Mesenchymal stem cell (in vitro differentiated cells and primary cell): ENCODE data around the gene CDK3. TPM values are rescaled to one million over a fixed set of nuclear protein-coding genes. Genes with fewer than 3 reads are reported as not detected.

ENCODE experiments used
- DNase-seq: peaks from one replicate; pipeline ENCODE4 v3.0.0-alpha.2; 2013
- H2AFZ ChIP-seq: one replicate; pipeline ENCODE4 v1.6.1; 2013; ENCODE audit warnings: low read depth, mild to moderate bottlenecking, control low read depth, inconsistent platforms, low read length, moderate library complexity
- H2AK5ac ChIP-seq: 2 replicates; pipeline ENCODE4 v1.6.1; 2013; ENCODE audit warnings: low read length, moderate library complexity, mild to moderate bottlenecking, inconsistent platforms; ENCODE audit not compliant: severe bottlenecking
- H2BK120ac ChIP-seq: one replicate; pipeline ENCODE4 v1.6.1; 2013; ENCODE audit warnings: low read depth, mild to moderate bottlenecking, inconsistent platforms, low read length, moderate library complexity
- H2BK12ac ChIP-seq, 2 experiments: one replicate each; pipeline ENCODE4 v1.6.1; 2013; ENCODE audit warnings: inconsistent platforms in 2 of 2, low read length in 2 of 2, mild to moderate bottlenecking in 2 of 2, moderate library complexity in 2 of 2, control low read depth in 1 of 2
- H2BK15ac ChIP-seq: one replicate; pipeline ENCODE4 v1.6.1; 2013; ENCODE audit warnings: mild to moderate bottlenecking, low read depth, inconsistent platforms; ENCODE audit not compliant: poor library complexity, severe bottlenecking
- H2BK5ac ChIP-seq: 2 replicates; pipeline ENCODE4 v1.6.1; 2013; ENCODE audit warnings: low read depth, mild to moderate bottlenecking, low read length, control low read depth, inconsistent platforms; ENCODE audit not compliant: poor library complexity, severe bottlenecking
- H3K14ac ChIP-seq, 2 experiments: one replicate each; pipeline ENCODE4 v1.6.1; 2013; ENCODE audit warnings: inconsistent platforms in 2 of 2, low read length in 2 of 2, control low read depth in 1 of 2, mild to moderate bottlenecking in 1 of 2, moderate library complexity in 1 of 2
- H3K18ac ChIP-seq, 2 experiments: one replicate each; pipeline ENCODE4 v1.6.1; 2013; ENCODE audit warnings: inconsistent platforms in 2 of 2, low read length in 2 of 2, control low read depth in 1 of 2, low read depth in 1 of 2, mild to moderate bottlenecking in 1 of 2
- H3K23ac ChIP-seq, 2 experiments: one replicate each; pipeline ENCODE4 v1.6.1; 2013; ENCODE audit warnings: inconsistent platforms in 2 of 2, low read length in 2 of 2, mild to moderate bottlenecking in 2 of 2, moderate library complexity in 2 of 2, control low read depth in 1 of 2
- H3K27ac ChIP-seq: 2 replicates; pipeline ENCODE4 v1.5.1; 2013; ENCODE audit warnings: mild to moderate bottlenecking, moderate library complexity, low read length, control low read depth, inconsistent platforms; ENCODE audit not compliant: poor library complexity, severe bottlenecking
- H3K27me3 ChIP-seq, 2 experiments: 2 replicates each; pipeline versions ENCODE4 v1.6.1 to v1.7.0; 2013; ENCODE audit warnings: low read length in 2 of 2, mild to moderate bottlenecking in 2 of 2, moderate library complexity in 2 of 2, control low read depth in 1 of 2, inconsistent platforms in 1 of 2; ENCODE audit not compliant: control insufficient read depth in 1 of 2, insufficient read depth in 1 of 2
- H3K36me3 ChIP-seq, 2 experiments: 2 replicates each; pipeline versions ENCODE4 v1.6.1 to v1.7.0; 2013; ENCODE audit warnings: low read length in 2 of 2, control low read depth in 1 of 2, inconsistent platforms in 1 of 2, low read depth in 1 of 2, mild to moderate bottlenecking in 1 of 2; ENCODE audit not compliant: insufficient read depth in 2 of 2, control insufficient read depth in 1 of 2
- H3K4ac ChIP-seq, 2 experiments: one replicate each; pipeline ENCODE4 v1.6.1; 2013; ENCODE audit warnings: inconsistent platforms in 2 of 2, low read length in 2 of 2, mild to moderate bottlenecking in 2 of 2, moderate library complexity in 2 of 2, control low read depth in 1 of 2, low read depth in 1 of 2
- H3K4me1 ChIP-seq: 2 replicates; pipeline ENCODE4 v1.6.1; 2013; ENCODE audit warnings: low read depth, low read length, control low read depth; ENCODE audit not compliant: control insufficient read depth, insufficient read depth
- H3K4me2 ChIP-seq: 2 replicates; pipeline ENCODE4 v1.6.1; 2013; ENCODE audit warnings: low read length, mild to moderate bottlenecking, inconsistent platforms; ENCODE audit not compliant: poor library complexity, severe bottlenecking
- H3K4me3 ChIP-seq, 2 experiments: 2 replicates each; pipeline versions ENCODE4 v1.5.1 to v1.7.0; 2013; ENCODE audit warnings: low read length in 2 of 2, mild to moderate bottlenecking in 2 of 2, control low read depth in 1 of 2, low read depth in 1 of 2; ENCODE audit not compliant: insufficient read depth in 1 of 2
- H3K79me1 ChIP-seq: replicated peaks from 2 replicates; pipeline ENCODE4 v1.6.1; 2013; ENCODE audit warnings: mild to moderate bottlenecking, control low read depth, low read length, inconsistent platforms; ENCODE audit not compliant: poor library complexity, severe bottlenecking
- H3K9ac ChIP-seq: 2 replicates; pipeline ENCODE4 v1.7.0; 2013; ENCODE audit warnings: mild to moderate bottlenecking, low read length, moderate library complexity
- H3K9me3 ChIP-seq: 2 replicates; pipeline ENCODE4 v1.7.0; 2013; ENCODE audit warnings: mild to moderate bottlenecking, low read length; ENCODE audit not compliant: control insufficient read depth
- H4K8ac ChIP-seq: one replicate; pipeline ENCODE4 v1.6.1; 2013; ENCODE audit warnings: inconsistent platforms, mild to moderate bottlenecking, low read length, moderate library complexity
- H4K91ac ChIP-seq: one replicate; pipeline ENCODE4 v1.6.1; 2013; ENCODE audit warnings: mild to moderate bottlenecking, low read length, inconsistent platforms
- WGBS: methylation state at CpG from one replicate; pipeline ENCODE4 v1.1.7; 2013; ENCODE audit warnings: mixed read lengths; 5-methylcytosine and 5-hydroxymethylcytosine counted together
- polyA plus RNA-seq, 2 experiments: library from polyadenylated mRNA; stranded (reverse); fragments of 200-250 nt; gene quantifications; one replicate each; pipeline ENCODE4 v1.2.3, GENCODE V29; 2013

CDK3 gene
- 3.5 TPM for polyA plus RNA-seq (2013, experiment 1 of 2)
- polyA plus RNA-seq (2013, experiment 2 of 2) = 3.1 TPM

- no peak within 1 kb of the TSS for H3K9ac ChIP-seq
- no peak within 1 kb of the TSS for H3K14ac ChIP-seq
- no peaks in the 10 kb centered on the region for H3K9me3 ChIP-seq
- peak within 1 kb of the TSS; percentile 27 for H2AK5ac ChIP-seq
- H3K4me3 ChIP-seq = no peak within 1 kb of the TSS
- 88% methylated on average over 21 of the region's 21 CpGs for WGBS
- H2AFZ ChIP-seq = no peak within 1 kb of the TSS
- H2BK120ac ChIP-seq = no peak within 1 kb of the TSS
- no peak within 1 kb of the TSS for H3K4ac ChIP-seq
- no peak within 1 kb of the TSS for H2BK15ac ChIP-seq
- no peak within 1 kb of the TSS for H3K18ac ChIP-seq
- no peak within 1 kb of the TSS for H3K23ac ChIP-seq
- H4K91ac ChIP-seq = no peak within 1 kb of the TSS
- peaks cover 2% of the 10 kb centered on the region for H3K79me1 ChIP-seq
- H3K4me1 ChIP-seq = peaks cover 21% of the 10 kb centered on the region
- H3K4me2 ChIP-seq = no peak within 1 kb of the TSS
- DNase-seq = no peak
- H2BK5ac ChIP-seq = no peak within 1 kb of the TSS
- no peak within 1 kb of the TSS for H2BK12ac ChIP-seq
- no peak within 1 kb of the TSS for H3K27ac ChIP-seq
- H4K8ac ChIP-seq = no peak within 1 kb of the TSS
- H3K36me3 ChIP-seq = peaks cover 5 to 45% of the 10 kb centered on the region in 2 experiments
- no peaks in the 10 kb centered on the region for H3K27me3 ChIP-seq
Observed at GRCh38 chr17:76000755-76001521, at the start of gene CDK3. TSS of gene CDK3 (plus strand) at chr17:76000855. CDS start at chr17:76001426, 571 bp downstream.

- 94% methylated on average over 8 of the region's 8 CpGs for WGBS
- peaks cover 61 to 91% of the 10 kb centered on the region in 2 experiments for H3K36me3 ChIP-seq
- no peaks in the 10 kb centered on the region for H3K27me3 ChIP-seq
- H3K79me1 ChIP-seq = peaks cover 13% of the 10 kb centered on the region
- no peak overlapping the region for H3K14ac ChIP-seq
- no peak overlapping the region for H3K4ac ChIP-seq
- no peaks in the 10 kb centered on the region for H3K9me3 ChIP-seq
- no peak overlapping the region for H2AFZ ChIP-seq
- peak; percentile 5 for DNase-seq
- H3K4me1 ChIP-seq = peaks cover 3% of the 10 kb centered on the region
- H3K9ac ChIP-seq = peak overlapping the region; percentile 49
- no peak overlapping the region for H2BK15ac ChIP-seq
- H2BK120ac ChIP-seq = no peak overlapping the region
- peak overlapping the region in 1 of 2 experiments; percentile 9 for H3K23ac ChIP-seq
- no peak overlapping the region for H4K91ac ChIP-seq
- H3K18ac ChIP-seq = no peak overlapping the region
- no peak overlapping the region for H4K8ac ChIP-seq
- peak overlapping the region; percentile 2 for H3K27ac ChIP-seq
- H3K4me2 ChIP-seq = no peak overlapping the region
- H2BK12ac ChIP-seq = no peak overlapping the region
- no peak overlapping the region for H3K4me3 ChIP-seq
- no peak overlapping the region for H2AK5ac ChIP-seq
- H2BK5ac ChIP-seq = no peak overlapping the region
Observed at GRCh38 chr17:75950855-75951554, 49.6 kb upstream of the CDK3 start.

- H2BK12ac ChIP-seq = no peak overlapping the region
- peaks cover 25% of the 10 kb centered on the region for H3K79me1 ChIP-seq
- WGBS = 57% methylated on average over 7 of the region's 8 CpGs
- no peak for DNase-seq
- no peak overlapping the region for H3K27ac ChIP-seq
- no peak overlapping the region for H3K9ac ChIP-seq
- no peaks in the 10 kb centered on the region for H3K4me1 ChIP-seq
- no peak overlapping the region for H3K14ac ChIP-seq
- H3K4ac ChIP-seq = no peak overlapping the region
- no peak overlapping the region for H3K4me2 ChIP-seq
- H3K27me3 ChIP-seq = no peaks in the 10 kb centered on the region
- H4K91ac ChIP-seq = no peak overlapping the region
- H3K9me3 ChIP-seq = no peaks in the 10 kb centered on the region
- no peak overlapping the region for H2AK5ac ChIP-seq
- H2AFZ ChIP-seq = no peak overlapping the region
- peaks cover 25 to 52% of the 10 kb centered on the region in 2 experiments for H3K36me3 ChIP-seq
- H2BK5ac ChIP-seq = no peak overlapping the region
- no peak overlapping the region for H2BK15ac ChIP-seq
- H3K18ac ChIP-seq = no peak overlapping the region
- H3K23ac ChIP-seq = no peak overlapping the region
- no peak overlapping the region for H2BK120ac ChIP-seq
- no peak overlapping the region for H3K4me3 ChIP-seq
- H4K8ac ChIP-seq = no peak overlapping the region
Observed at GRCh38 chr17:75959051-75959838, 41.4 kb upstream of the CDK3 start.
